GM12878 (cell line): ENCODE results near the gene NFE2L2. TPM values are rescaled to one million over a fixed set of nuclear protein-coding genes. Genes with fewer than 3 reads are reported as not detected.

Experiments
- BACH1 ChIP-seq: fragments of 450-650 bp; IDR thresholded peaks from 2 replicates; pipeline ENCODE4 v1.6.1; 2017; ENCODE audit warnings: mild to moderate bottlenecking, borderline replicate concordance
- CHD4 ChIP-seq: fragments of 200-600 bp; sonication (generic); IDR thresholded peaks from 2 replicates; pipeline ENCODE4 v1.6.1; 2016; ENCODE audit warnings: mild to moderate bottlenecking
- CREB1 ChIP-seq: IDR thresholded peaks from 2 replicates; pipeline ENCODE4 v1.6.1; 2012; ENCODE audit warnings: low read depth, mild to moderate bottlenecking, inconsistent platforms
- DPF2 ChIP-seq: fragments of 450-650 bp; IDR thresholded peaks from 2 replicates; pipeline ENCODE4 v1.6.1; 2017; ENCODE audit warnings: mild to moderate bottlenecking
- MEF2A ChIP-seq: IDR thresholded peaks from 2 replicates; pipeline ENCODE4 v1.6.1; 2011; ENCODE audit warnings: low read depth, mild to moderate bottlenecking, low read length, moderate library complexity; ENCODE audit not compliant: insufficient read depth
- MEF2B ChIP-seq: fragments of 450-650 bp; IDR thresholded peaks from 2 replicates; pipeline ENCODE4 v1.6.1; 2018; ENCODE audit warnings: mild to moderate bottlenecking, moderate library complexity; ENCODE audit not compliant: partially characterized antibody, poor library complexity, severe bottlenecking
- MTA2 ChIP-seq: fragments of 450-650 bp; IDR thresholded peaks from 2 replicates; pipeline ENCODE4 v1.6.1; 2016; ENCODE audit warnings: low read depth, mild to moderate bottlenecking, moderate library complexity
- MTA3 ChIP-seq: IDR thresholded peaks from 2 replicates; pipeline ENCODE4 v1.6.1; 2012; ENCODE audit warnings: low read length, inconsistent platforms, borderline replicate concordance
- POU2F2 ChIP-seq: IDR thresholded peaks from 3 replicates; pipeline ENCODE4 v1.6.1; 2011; ENCODE audit warnings: low read depth, mild to moderate bottlenecking, low read length, borderline replicate concordance
- SIN3A ChIP-seq: IDR thresholded peaks from 2 replicates; pipeline ENCODE4 v1.6.1; 2012; ENCODE audit warnings: low read depth, low read length, improper control_type of control experiment
- SREBF1 ChIP-seq: IDR thresholded peaks from 2 replicates; pipeline ENCODE4 v1.6.1; 2012; ENCODE audit warnings: mild to moderate bottlenecking, low read length
- SUPT20H ChIP-seq: IDR thresholded peaks from 2 replicates; pipeline ENCODE4 v1.6.1; 2011; ENCODE audit warnings: low read depth, mild to moderate bottlenecking, low read length, moderate library complexity, borderline replicate concordance; ENCODE audit not compliant: control insufficient read depth
- TAF1 ChIP-seq: IDR thresholded peaks from 2 replicates; pipeline ENCODE4 v1.6.1; 2011; ENCODE audit warnings: mild to moderate bottlenecking, low read depth, low read length, borderline replicate concordance
- YBX1 ChIP-seq: fragments of 450-650 bp; IDR thresholded peaks from 2 replicates; pipeline ENCODE4 v1.6.1; 2016; ENCODE audit warnings: antibody characterized with exemption
- ZNF217 ChIP-seq: fragments of 450-650 bp; IDR thresholded peaks from 2 replicates; pipeline ENCODE4 v1.6.1; 2017; ENCODE audit warnings: antibody characterized with exemption, mild to moderate bottlenecking
- ZZZ3 ChIP-seq: IDR thresholded peaks from 2 replicates; pipeline ENCODE4 v1.6.1; 2011; ENCODE audit warnings: low read depth; ENCODE audit not compliant: control insufficient read depth, insufficient read length
- polyA plus RNA-seq, 11 experiments: library from polyadenylated mRNA; depleted of rRNA in 4 of 11; unstranded in 6 of 11; stranded (reverse) in 5 of 11; fragments of >200 nt; fragmentation: Nextera tagmentation in 4 of 11; fragmentation: Illumina TruSeq in 1 of 11; extraction: Ambion mirVana in 4 of 11; extraction: Trizol in 1 of 11; gene quantifications; 1 replicate in 1 of 11; 2 replicates in 10 of 11; pipeline versions ENCODE4 v1.2.1 to v1.2.3, GENCODE V29; 2011 to 2016; ENCODE audit warnings: inconsistent platforms in 2 of 11, missing spikeins in 2 of 11, low read depth in 1 of 11
- total RNA-seq, 4 experiments: library from RNA; depleted of rRNA in 3 of 4; stranded (reverse); fragments of >200 nt in 3 of 4; fragmentation: Illumina TruSeq in 1 of 4; extraction: Trizol in 1 of 4; gene quantifications; 2 replicates each; pipeline versions ENCODE4 v1.2.1 to v1.2.3, GENCODE V29; 2013 to 2021
- TF ChIP-seq, protein P1 (sequence below): fragments of 450-650 bp; IDR thresholded peaks from 2 replicates; pipeline ENCODE4 v1.6.1; 2016; ENCODE audit warnings: mild to moderate bottlenecking
- TF ChIP-seq, protein P2 (sequence below): IDR thresholded peaks from 2 replicates; pipeline ENCODE4 v1.6.1; 2011; ENCODE audit warnings: borderline replicate concordance, low read depth, mild to moderate bottlenecking, moderate library complexity, mixed read lengths, low read length; ENCODE audit not compliant: insufficient read depth; ENCODE audit errors: extremely low read length
- TF ChIP-seq, protein P3 (sequence below): IDR thresholded peaks from 2 replicates; pipeline ENCODE4 v1.6.1; 2011; ENCODE audit warnings: low read depth, low read length, improper control_type of control experiment, borderline replicate concordance
- TF ChIP-seq, protein P4 (sequence below): IDR thresholded peaks from 2 replicates; pipeline ENCODE4 v1.6.1; 2011; ENCODE audit warnings: mild to moderate bottlenecking, low read depth, low read length, moderate library complexity; ENCODE audit not compliant: insufficient replicate concordance
- TF ChIP-seq, protein P5 (sequence below): fragments of 450-650 bp; IDR thresholded peaks from 2 replicates; pipeline ENCODE4 v1.6.1; 2017; ENCODE audit warnings: mild to moderate bottlenecking

NFE2L2 gene
- total and polyA plus RNA-seq, 10 of the 15 experiments (the other 5 are each of a cell fraction or from before 2014, with no cell fraction given) = 18.4 to 69.8 (median 37.1) TPM

DNA sequence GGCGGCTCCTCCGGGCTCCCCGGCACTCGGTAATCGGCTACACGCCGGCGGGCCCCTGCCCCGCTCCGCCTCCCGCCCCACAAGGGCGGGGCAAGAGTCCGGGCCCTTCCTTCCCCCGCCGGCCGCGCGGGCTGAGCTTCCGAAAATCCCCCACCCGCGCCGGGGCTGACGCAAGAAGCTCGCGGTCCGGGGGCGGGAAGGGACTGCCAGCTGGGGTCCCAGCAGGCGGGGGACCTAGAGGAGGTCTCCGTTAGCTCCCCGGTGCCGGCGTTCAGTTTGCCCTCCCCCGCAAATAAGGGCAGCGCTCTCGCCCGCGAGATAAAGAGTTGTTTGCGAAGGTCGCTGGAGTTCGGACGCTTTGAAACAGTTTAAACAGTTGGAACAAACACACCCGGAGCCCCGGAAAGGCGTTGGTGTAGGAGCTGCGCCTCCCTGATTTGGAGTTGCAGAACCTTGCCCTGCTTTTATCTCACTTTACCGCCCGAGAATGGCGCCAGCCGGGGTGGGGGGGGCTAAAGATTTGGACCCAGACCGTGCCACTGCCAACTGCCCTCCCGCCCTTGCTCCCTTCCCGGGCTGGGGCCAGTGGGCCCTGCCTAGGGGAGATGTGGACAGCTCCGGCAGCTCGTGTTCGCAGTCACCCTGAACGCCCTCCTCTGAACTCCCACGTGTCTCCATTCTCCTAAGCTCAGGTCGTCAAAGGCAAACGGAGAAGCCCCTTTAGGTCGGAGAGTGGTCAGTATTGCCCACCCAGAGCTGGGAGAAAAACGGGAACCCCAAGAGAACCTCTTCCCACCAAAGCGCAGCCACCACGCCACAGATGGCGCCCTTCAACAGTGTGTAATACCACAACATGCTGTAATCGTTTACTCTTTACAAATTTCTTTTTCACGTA, at the start of gene NFE2L2 (continued):
- TF ChIP-seq, protein P1, sequence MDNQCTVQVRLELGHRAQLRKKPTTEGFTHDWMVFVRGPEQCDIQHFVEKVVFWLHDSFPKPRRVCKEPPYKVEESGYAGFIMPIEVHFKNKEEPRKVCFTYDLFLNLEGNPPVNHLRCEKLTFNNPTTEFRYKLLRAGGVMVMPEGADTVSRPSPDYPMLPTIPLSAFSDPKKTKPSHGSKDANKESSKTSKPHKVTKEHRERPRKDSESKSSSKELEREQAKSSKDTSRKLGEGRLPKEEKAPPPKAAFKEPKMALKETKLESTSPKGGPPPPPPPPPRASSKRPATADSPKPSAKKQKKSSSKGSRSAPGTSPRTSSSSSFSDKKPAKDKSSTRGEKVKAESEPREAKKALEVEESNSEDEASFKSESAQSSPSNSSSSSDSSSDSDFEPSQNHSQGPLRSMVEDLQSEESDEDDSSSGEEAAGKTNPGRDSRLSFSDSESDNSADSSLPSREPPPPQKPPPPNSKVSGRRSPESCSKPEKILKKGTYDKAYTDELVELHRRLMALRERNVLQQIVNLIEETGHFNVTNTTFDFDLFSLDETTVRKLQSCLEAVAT = peak; percentile 92
- TF ChIP-seq CREB1 (peak; percentile 87), MTA3 (no peak; the same call in 1 of the 2 replicates), POU2F2 (peak; percentile 24; the same call in 1 of the 3 replicates), MTA2 (peak; percentile 46; the same call in 1 of the 2 replicates), ZZZ3 (no peak), SUPT20H (no peak), MEF2B (peak; percentile 31), SREBF1 (no peak), DPF2 (peak; percentile 72; the same call in 1 of the 2 replicates), SIN3A (peak; percentile 90; the same call in 1 of the 2 replicates), BACH1 (0 out of 2 replicates have a peak, but pooled peaks have one; percentile 6), CHD4 (no peak), YBX1 (no peak), TAF1 (peak; percentile 53; the same call in 1 of the 2 replicates), ZNF217 (no peak), MEF2A (peak; percentile 72; the same call in 1 of the 2 replicates)
- TF ChIP-seq, protein P2, sequence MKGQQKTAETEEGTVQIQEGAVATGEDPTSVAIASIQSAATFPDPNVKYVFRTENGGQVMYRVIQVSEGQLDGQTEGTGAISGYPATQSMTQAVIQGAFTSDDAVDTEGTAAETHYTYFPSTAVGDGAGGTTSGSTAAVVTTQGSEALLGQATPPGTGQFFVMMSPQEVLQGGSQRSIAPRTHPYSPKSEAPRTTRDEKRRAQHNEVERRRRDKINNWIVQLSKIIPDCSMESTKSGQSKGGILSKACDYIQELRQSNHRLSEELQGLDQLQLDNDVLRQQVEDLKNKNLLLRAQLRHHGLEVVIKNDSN = no peak
- TF ChIP-seq, protein P3, sequence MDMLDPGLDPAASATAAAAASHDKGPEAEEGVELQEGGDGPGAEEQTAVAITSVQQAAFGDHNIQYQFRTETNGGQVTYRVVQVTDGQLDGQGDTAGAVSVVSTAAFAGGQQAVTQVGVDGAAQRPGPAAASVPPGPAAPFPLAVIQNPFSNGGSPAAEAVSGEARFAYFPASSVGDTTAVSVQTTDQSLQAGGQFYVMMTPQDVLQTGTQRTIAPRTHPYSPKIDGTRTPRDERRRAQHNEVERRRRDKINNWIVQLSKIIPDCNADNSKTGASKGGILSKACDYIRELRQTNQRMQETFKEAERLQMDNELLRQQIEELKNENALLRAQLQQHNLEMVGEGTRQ = no peak
- TF ChIP-seq, protein P4, sequence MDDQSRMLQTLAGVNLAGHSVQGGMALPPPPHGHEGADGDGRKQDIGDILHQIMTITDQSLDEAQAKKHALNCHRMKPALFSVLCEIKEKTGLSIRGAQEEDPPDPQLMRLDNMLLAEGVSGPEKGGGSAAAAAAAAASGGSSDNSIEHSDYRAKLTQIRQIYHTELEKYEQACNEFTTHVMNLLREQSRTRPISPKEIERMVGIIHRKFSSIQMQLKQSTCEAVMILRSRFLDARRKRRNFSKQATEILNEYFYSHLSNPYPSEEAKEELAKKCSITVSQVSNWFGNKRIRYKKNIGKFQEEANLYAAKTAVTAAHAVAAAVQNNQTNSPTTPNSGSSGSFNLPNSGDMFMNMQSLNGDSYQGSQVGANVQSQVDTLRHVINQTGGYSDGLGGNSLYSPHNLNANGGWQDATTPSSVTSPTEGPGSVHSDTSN = no peak
- TF ChIP-seq, protein P5, sequence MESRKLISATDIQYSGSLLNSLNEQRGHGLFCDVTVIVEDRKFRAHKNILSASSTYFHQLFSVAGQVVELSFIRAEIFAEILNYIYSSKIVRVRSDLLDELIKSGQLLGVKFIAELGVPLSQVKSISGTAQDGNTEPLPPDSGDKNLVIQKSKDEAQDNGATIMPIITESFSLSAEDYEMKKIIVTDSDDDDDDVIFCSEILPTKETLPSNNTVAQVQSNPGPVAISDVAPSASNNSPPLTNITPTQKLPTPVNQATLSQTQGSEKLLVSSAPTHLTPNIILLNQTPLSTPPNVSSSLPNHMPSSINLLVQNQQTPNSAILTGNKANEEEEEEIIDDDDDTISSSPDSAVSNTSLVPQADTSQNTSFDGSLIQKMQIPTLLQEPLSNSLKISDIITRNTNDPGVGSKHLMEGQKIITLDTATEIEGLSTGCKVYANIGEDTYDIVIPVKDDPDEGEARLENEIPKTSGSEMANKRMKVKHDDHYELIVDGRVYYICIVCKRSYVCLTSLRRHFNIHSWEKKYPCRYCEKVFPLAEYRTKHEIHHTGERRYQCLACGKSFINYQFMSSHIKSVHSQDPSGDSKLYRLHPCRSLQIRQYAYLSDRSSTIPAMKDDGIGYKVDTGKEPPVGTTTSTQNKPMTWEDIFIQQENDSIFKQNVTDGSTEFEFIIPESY = no peak
